ENCODE measurements around the gene PKM. TPM values are rescaled to one million over a fixed set of nuclear protein-coding genes. Genes with fewer than 3 reads are reported as not detected.

Gene PKM
- total and polyA plus RNA-seq, 4 donors = 12.9 to 61.2 (median 29.7) TPM

DNA sequence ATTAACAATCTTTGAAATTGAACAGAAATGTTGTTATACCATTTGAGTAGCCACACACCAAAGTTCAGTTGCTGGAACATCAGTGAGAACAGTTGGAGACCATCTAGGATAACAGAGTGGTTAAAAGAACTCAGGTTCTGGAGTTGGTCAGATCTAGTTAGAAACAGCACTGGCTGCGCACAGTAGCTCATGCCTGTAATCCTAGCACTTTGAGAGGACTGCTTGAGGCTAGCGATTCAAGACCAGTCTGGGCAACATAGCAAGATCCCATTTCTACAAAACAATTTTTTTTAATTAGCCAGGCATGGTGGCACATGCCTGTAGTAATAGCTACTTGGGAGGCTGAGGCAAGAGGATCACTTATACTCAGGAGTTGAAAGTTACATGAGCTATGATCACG lies 7.6 kb upstream of the PKM start:
- H3K36me3 ChIP-seq (ENCODE audit: control insufficient read depth in 4 of 4, insufficient read depth in 3 of 4, low read depth in 1 of 4, low read length in 3 of 4) = peaks cover 2 to 24% (median 10%) of the 10 kb centered on the region in 4 donors
- WGBS = 98% methylated on average over 3 of the region's 3 CpGs
- DNase-seq (ENCODE audit: low spot score) = no peak

DNA sequence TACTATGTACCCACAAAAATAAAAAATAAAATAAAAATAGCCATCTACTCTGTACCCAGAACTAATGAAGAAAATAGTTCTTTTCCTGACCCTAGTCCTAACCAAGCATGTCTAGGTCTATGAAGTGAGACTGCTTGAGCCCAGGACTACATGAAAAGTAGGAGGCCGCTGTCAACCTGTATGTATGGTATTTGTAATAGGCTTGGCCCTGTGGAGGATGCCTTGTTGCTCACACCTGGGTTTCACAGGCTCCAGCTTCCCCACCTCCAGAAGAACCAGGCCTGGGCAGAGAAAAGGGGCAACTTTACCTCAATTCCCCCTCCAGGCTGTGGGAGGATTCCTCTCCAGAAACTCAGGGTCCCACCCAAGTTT lies 6.8 kb upstream of the PKM start:
- Histone ChIP-seq H3K4me1 (ENCODE audit: control insufficient read depth in 4 of 4, insufficient read depth in 4 of 4, low read length in 3 of 4) (no peaks in the 10 kb centered on the region), H3K9me3 (ENCODE audit: control insufficient read depth in 4 of 4, low read length in 3 of 4) (no peaks in the 10 kb centered on the region), H3K4me3 (ENCODE audit: low read depth in 1 of 3, low read length in 3 of 3) (no peak overlapping the region), H3K27ac (ENCODE audit: low read depth in 1 of 2, low read length in 2 of 2) (no peak overlapping the region), H3K27me3 (ENCODE audit: control insufficient read depth in 4 of 4, insufficient read depth in 4 of 4, low read length in 3 of 4) (no peaks in the 10 kb centered on the region), H3K9ac (ENCODE audit: low read depth in 1 of 2, low read length in 2 of 2) (no peak overlapping the region), H3K36me3 (ENCODE audit: control insufficient read depth in 4 of 4, insufficient read depth in 3 of 4, low read depth in 1 of 4, low read length in 3 of 4) (peaks cover 2 to 20% (median 9%) of the 10 kb centered on the region in 4 donors)
- no peak for DNase-seq (ENCODE audit: low spot score)
- 95% methylated on average over 1 of the region's 1 CpG for WGBS
- TF ChIP-seq JUND (IDR thresholded peaks at IDR 0.05) (no peak), HNF4G (IDR thresholded peaks at IDR 0.05) (no peak), RXRA (IDR thresholded peaks at IDR 0.05) (no peak), GABPA (IDR thresholded peaks at IDR 0.05 in 1 of 2, conservative IDR thresholded peaks at IDR 0.05 in 1 of 2) (no peak), RAD21 (IDR thresholded peaks at IDR 0.05) (no peak), YY1 (IDR thresholded peaks at IDR 0.05) (no peak), FOXA2 (IDR thresholded peaks at IDR 0.05) (no peak)
- TF ChIP-seq, protein P1, sequence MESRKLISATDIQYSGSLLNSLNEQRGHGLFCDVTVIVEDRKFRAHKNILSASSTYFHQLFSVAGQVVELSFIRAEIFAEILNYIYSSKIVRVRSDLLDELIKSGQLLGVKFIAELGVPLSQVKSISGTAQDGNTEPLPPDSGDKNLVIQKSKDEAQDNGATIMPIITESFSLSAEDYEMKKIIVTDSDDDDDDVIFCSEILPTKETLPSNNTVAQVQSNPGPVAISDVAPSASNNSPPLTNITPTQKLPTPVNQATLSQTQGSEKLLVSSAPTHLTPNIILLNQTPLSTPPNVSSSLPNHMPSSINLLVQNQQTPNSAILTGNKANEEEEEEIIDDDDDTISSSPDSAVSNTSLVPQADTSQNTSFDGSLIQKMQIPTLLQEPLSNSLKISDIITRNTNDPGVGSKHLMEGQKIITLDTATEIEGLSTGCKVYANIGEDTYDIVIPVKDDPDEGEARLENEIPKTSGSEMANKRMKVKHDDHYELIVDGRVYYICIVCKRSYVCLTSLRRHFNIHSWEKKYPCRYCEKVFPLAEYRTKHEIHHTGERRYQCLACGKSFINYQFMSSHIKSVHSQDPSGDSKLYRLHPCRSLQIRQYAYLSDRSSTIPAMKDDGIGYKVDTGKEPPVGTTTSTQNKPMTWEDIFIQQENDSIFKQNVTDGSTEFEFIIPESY (IDR thresholded peaks at IDR 0.05) = no peak
- TF ChIP-seq, protein P2, sequence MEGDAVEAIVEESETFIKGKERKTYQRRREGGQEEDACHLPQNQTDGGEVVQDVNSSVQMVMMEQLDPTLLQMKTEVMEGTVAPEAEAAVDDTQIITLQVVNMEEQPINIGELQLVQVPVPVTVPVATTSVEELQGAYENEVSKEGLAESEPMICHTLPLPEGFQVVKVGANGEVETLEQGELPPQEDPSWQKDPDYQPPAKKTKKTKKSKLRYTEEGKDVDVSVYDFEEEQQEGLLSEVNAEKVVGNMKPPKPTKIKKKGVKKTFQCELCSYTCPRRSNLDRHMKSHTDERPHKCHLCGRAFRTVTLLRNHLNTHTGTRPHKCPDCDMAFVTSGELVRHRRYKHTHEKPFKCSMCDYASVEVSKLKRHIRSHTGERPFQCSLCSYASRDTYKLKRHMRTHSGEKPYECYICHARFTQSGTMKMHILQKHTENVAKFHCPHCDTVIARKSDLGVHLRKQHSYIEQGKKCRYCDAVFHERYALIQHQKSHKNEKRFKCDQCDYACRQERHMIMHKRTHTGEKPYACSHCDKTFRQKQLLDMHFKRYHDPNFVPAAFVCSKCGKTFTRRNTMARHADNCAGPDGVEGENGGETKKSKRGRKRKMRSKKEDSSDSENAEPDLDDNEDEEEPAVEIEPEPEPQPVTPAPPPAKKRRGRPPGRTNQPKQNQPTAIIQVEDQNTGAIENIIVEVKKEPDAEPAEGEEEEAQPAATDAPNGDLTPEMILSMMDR (IDR thresholded peaks at IDR 0.05; ENCODE audit: low read depth, low read length, missing input control) = no peak
- TF ChIP-seq, protein P3, sequence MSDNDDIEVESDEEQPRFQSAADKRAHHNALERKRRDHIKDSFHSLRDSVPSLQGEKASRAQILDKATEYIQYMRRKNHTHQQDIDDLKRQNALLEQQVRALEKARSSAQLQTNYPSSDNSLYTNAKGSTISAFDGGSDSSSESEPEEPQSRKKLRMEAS (IDR thresholded peaks at IDR 0.05) = no peak

More for the DNA sequence above, 7.6 kb upstream of the PKM start:
- Histone ChIP-seq H3K27ac (ENCODE audit: low read depth in 1 of 2, low read length in 2 of 2) (no peak overlapping the region), H3K4me3 (ENCODE audit: low read depth in 1 of 3, low read length in 3 of 3) (no peak overlapping the region), H3K27me3 (ENCODE audit: control insufficient read depth in 4 of 4, insufficient read depth in 4 of 4, low read length in 3 of 4) (no peaks in the 10 kb centered on the region), H3K4me1 (ENCODE audit: control insufficient read depth in 4 of 4, insufficient read depth in 4 of 4, low read length in 3 of 4) (no peaks in the 10 kb centered on the region), H3K9me3 (ENCODE audit: control insufficient read depth in 4 of 4, low read length in 3 of 4) (no peaks in the 10 kb centered on the region), H3K9ac (ENCODE audit: low read depth in 1 of 2, low read length in 2 of 2) (no peak overlapping the region)
- TF ChIP-seq JUND (IDR thresholded peaks at IDR 0.05) (no peak), GABPA (IDR thresholded peaks at IDR 0.05 in 1 of 2, conservative IDR thresholded peaks at IDR 0.05 in 1 of 2) (no peak), SP1 (IDR thresholded peaks at IDR 0.05) (no peak), RXRA (IDR thresholded peaks at IDR 0.05) (no peak), HNF4G (IDR thresholded peaks at IDR 0.05) (no peak), RAD21 (IDR thresholded peaks at IDR 0.05) (no peak), NR2F2 (IDR thresholded peaks at IDR 0.05) (no peak), TAF1 (conservative IDR thresholded peaks at IDR 0.05) (no peak), YY1 (IDR thresholded peaks at IDR 0.05) (no peak), FOXA1 (IDR thresholded peaks at IDR 0.05) (no peak), EGR1 (IDR thresholded peaks at IDR 0.05; ENCODE audit: low read depth in 2 of 2) (no peak)
- TF ChIP-seq, protein P1 (IDR thresholded peaks at IDR 0.05) = no peak
- TF ChIP-seq, protein P2 (IDR thresholded peaks at IDR 0.05; ENCODE audit: low read depth, low read length, missing input control) = no peak
